Ramos (cell line): Measurements from ENCODE around the gene C2CD3.
"Not testable (repeated sequence)": the region's sequence is repeated elsewhere in the genome, so short reads cannot be mapped to it uniquely, and the experiment has no call there.

ENCODE experiments used
- in situ Hi-C: fragments of 300-500 bp; cut with MboI; formaldehyde crosslinking; loops from one replicate; pipeline ENCODE4 v1.14.3; 2022; ENCODE audit warnings: low sequenced_read_pairs; ENCODE audit not compliant: unreplicated experiment

The C2CD3 gene

GRCh38 chr11:74123008-74123448 lies 47.8 kb downstream of the C2CD3 start:
- in situ Hi-C loops: no loop called here

GRCh38 chr11:74121804-74122203 lies 49.0 kb downstream of the C2CD3 start:
- in situ Hi-C loops: no loop called here

GRCh38 chr11:74120260-74121035 lies 50.4 kb downstream of the C2CD3 start:
- in situ Hi-C loops: not testable (repeated sequence)

- in situ Hi-C loops: no loop called here
Observed at GRCh38 chr11:74116719-74117118, 54.1 kb downstream of the C2CD3 start.

GRCh38 chr11:74112877-74113276 lies 57.9 kb downstream of the C2CD3 start:
- in situ Hi-C loops: no loop called here

- in situ Hi-C loops: no loop called here
Observed at GRCh38 chr11:74106124-74106523, 64.7 kb downstream of the C2CD3 start.

GRCh38 chr11:74102321-74102720 lies 68.5 kb downstream of the C2CD3 start:
- in situ Hi-C loops: no loop called here

- in situ Hi-C loops: no loop called here
Observed at GRCh38 chr11:74100735-74101134, 70.1 kb downstream of the C2CD3 start.

GRCh38 chr11:74100231-74100630 lies 70.6 kb downstream of the C2CD3 start:
- in situ Hi-C loops: no loop called here

GRCh38 chr11:74097686-74098237 lies 73.0 kb downstream of the C2CD3 start:
- in situ Hi-C loops: no loop called here

GRCh38 chr11:74094393-74094792 lies 76.4 kb downstream of the C2CD3 start:
- in situ Hi-C loops: no loop called here

GRCh38 chr11:74092425-74092824 lies 78.4 kb downstream of the C2CD3 start:
- in situ Hi-C loops: no loop called here

- in situ Hi-C loops: no loop called here
Observed at GRCh38 chr11:74091549-74091948, 79.3 kb downstream of the C2CD3 start.

- in situ Hi-C loops: no loop called here
Observed at GRCh38 chr11:74090701-74091100, 80.1 kb downstream of the C2CD3 start.

- in situ Hi-C loops: no loop called here
Observed at GRCh38 chr11:74086242-74086884, 84.4 kb downstream of the C2CD3 start.

- in situ Hi-C loops: no loop called here
Observed at GRCh38 chr11:74085542-74085892, 85.3 kb downstream of the C2CD3 start.

- in situ Hi-C loops: no loop called here
Observed at GRCh38 chr11:74084796-74085541, 85.8 kb downstream of the C2CD3 start.

- in situ Hi-C loops: not testable (repeated sequence)
Observed at GRCh38 chr11:74083927-74084326, 86.9 kb downstream of the C2CD3 start.

- in situ Hi-C loops: no loop called here
Observed at GRCh38 chr11:74081428-74081827, 89.4 kb downstream of the C2CD3 start.

GRCh38 chr11:74077193-74077592 lies 93.6 kb downstream of the C2CD3 start:
- in situ Hi-C loops: no loop called here

GRCh38 chr11:74072721-74073120 lies 98.1 kb downstream of the C2CD3 start:
- in situ Hi-C loops: no loop called here
